ENCODE results near the gene CR1L. TPM values are rescaled to one million over a fixed set of nuclear protein-coding genes. Genes with fewer than 3 reads are reported as not detected.
A peak's percentile ranks its signal among the peaks of the same experiment; 100 is the strongest.
"Not testable (repeated sequence)": the region's sequence is repeated elsewhere in the genome, so short reads cannot be mapped to it uniquely, and the experiment has no call there.

The CR1L gene
- total and polyA plus RNA-seq, 2 donors, result 0.46 to 0.85 TPM

DNA sequence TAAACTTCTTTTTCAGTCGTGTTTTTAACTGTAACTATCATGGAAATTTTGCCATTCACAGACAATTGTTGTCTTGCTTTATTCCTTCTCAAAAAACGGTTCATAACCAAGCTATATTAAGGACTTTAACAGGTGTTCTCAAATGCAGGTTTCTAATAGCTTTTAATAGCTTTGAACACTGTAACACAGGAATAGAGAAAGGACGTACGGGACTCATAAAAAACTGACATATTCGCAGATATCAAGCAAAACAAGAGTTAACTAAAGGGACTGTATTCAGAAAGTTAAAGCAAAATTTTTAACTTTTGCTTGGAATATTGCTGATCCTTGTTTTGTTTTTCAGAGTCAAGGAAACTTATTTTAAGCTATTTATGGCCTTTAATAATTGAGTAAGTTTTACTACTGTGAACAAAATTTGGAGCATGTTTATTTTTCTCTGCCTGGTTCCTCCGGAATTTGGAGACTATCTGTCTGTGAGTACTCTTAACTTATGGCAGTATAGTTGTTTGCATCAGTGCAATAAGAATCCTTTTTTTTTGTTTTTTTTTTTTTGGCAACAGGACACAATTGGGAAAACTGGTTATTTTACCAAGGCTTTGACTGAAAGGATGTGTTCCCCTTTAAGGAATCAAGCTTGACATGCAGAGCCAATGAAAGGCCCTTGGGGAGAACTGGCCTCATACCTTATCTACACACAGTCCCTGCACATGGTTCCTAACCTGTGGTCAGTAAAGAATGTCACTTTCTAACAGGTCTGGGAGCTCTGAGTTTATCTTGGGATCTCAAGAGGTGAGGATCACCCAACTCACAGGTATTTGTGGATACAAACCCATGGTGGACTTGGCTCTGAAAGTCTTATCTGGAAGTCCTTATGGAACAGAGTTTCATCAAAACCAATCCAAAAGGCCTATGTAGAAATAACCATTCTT, 101.2 kb downstream of the CR1L start:
- Histone ChIP-seq H3K9me3 (ENCODE audit: control insufficient read depth in 2 of 2, insufficient read depth in 1 of 2, low read length in 1 of 2) (no peaks in the 10 kb centered on the region), H3K4me1 (ENCODE audit: control insufficient read depth in 2 of 2, insufficient read depth in 2 of 2, low read length in 2 of 2) (peaks cover 7 to 19% of the 10 kb centered on the region in 2 donors), H3K27me3 (ENCODE audit: control insufficient read depth in 2 of 2, insufficient read depth in 1 of 2, low read length in 1 of 2) (no peaks in the 10 kb centered on the region), H3K36me3 (ENCODE audit: control insufficient read depth in 2 of 2, insufficient read depth in 2 of 2, low read length in 1 of 2) (no peaks in the 10 kb centered on the region), H3K27ac (ENCODE audit: low read depth in 1 of 2, low read length in 1 of 2) (no peak overlapping the region), H3K4me3 (ENCODE audit: low read length in 2 of 2) (no peak overlapping the region)
- DNase-seq (ENCODE audit: low read depth in 6 of 9, low spot score in 9 of 9), result no peak
- 97% methylated on average over 6 of the region's 6 CpGs for WGBS

DNA sequence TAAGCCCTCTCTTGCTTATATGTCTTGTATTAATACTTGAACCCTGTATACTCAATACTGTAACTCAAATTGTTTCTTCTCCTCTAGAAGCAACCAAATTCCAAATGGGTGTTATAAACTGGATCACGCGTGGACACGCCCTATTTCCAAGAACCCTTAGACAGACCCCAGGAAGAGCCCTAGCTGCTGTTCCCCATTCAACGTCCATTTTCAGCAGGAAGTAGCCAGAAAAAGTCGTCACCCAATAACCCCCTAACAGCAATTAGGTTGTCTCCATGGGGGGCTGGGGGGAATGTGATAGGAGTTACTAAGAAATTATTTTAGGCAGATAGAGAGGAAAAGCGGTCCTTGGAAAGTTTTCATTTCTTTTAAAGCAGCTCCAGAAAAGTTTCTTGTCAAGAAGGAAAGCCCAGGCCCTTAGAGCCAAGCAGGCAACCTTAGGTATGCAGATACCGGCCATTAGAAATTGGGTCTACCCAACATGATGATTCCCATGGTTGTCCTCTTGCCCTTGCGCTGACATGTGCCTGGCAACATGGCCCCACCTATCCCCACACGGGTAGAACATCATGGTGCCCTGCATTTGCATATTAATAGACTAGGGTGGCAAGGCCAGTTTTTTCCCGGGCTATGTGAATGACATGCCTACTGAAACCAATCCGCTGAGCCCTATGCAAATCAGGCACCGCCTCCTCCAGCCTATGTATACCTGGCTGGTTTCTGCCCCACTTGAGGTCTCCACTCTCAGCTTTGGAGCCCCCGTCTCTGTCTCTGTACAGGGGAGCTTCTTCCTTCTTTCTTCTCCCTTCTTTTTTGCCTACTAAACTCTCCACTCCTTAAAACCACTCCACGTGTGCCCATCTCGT, 102.9 kb downstream of the CR1L start:
- Histone ChIP-seq H3K9me3 (ENCODE audit: control insufficient read depth in 2 of 2, insufficient read depth in 1 of 2, low read length in 1 of 2) (peaks cover 1 to 4% of the 10 kb centered on the region in 2 donors), H3K27ac (ENCODE audit: low read depth in 1 of 2, low read length in 1 of 2) (no peak overlapping the region), H3K36me3 (ENCODE audit: control insufficient read depth in 2 of 2, insufficient read depth in 2 of 2, low read length in 1 of 2) (no peaks in the 10 kb centered on the region), H3K27me3 (ENCODE audit: control insufficient read depth in 2 of 2, insufficient read depth in 1 of 2, low read length in 1 of 2) (no peaks in the 10 kb centered on the region), H3K4me1 (ENCODE audit: control insufficient read depth in 2 of 2, insufficient read depth in 2 of 2, low read length in 2 of 2) (peaks cover 9 to 25% of the 10 kb centered on the region in 2 donors), H3K4me3 (ENCODE audit: low read length in 2 of 2) (no peak overlapping the region)
- 98% methylated on average over 15 of the region's 15 CpGs for WGBS
- DNase-seq (ENCODE audit: low read depth in 6 of 9, low spot score in 9 of 9), result no peak

DNA sequence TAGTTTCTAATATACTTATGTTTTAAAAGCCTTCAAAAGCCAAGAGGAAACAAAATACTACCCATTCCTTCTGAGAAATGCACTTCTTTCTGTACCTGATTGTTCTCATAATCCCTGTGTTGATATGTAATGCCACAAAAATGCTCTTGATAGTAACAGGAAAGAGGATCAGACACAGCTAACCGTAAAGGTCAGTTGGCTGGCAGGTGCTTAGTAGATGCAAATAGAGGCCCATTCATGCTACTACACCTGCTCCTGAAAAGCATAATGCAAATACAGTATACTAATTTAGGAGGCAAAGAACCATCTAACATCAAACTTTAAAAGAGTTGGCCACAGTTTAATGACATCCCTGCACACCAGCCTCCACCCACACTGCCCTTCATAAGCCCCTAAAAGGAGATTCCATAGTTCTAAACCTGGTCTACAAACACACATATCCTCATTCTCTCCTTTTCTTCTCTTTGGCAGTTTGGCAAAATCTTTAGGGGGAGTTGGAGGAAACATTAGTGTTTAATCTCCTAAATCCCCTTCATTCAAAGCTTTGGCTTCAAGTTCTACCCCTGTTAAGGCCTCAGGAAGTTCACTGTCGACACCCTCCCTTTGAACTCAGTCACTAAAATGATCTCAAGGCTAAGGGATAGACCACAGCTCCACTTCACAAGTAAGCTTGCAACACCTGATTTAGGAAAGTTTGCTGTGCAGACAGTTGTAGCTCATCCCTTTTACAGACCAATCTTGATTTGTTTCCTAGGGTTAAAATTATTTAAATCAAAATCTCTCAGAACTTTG, 104.0 kb downstream of the CR1L start:
- peaks cover 14 to 34% of the 10 kb centered on the region in 2 donors for H3K4me1 ChIP-seq (ENCODE audit: control insufficient read depth in 2 of 2, insufficient read depth in 2 of 2, low read length in 2 of 2)
- no peaks in the 10 kb centered on the region for H3K36me3 ChIP-seq (ENCODE audit: control insufficient read depth in 2 of 2, insufficient read depth in 2 of 2, low read length in 1 of 2)
- 29% methylated on average over 2 of the region's 2 CpGs for WGBS
- peaks cover 1 to 4% of the 10 kb centered on the region in 2 donors for H3K9me3 ChIP-seq (ENCODE audit: control insufficient read depth in 2 of 2, insufficient read depth in 1 of 2, low read length in 1 of 2)
- DNase-seq (ENCODE audit: low read depth in 6 of 9, low spot score in 9 of 9), result peak in 6 of 9 donors; percentile 37 to 81 (median 56)
- H3K27ac ChIP-seq (ENCODE audit: low read depth in 1 of 2, low read length in 1 of 2), result peak overlapping the region in 1 of 2 donors; percentile 43
- no peak overlapping the region for H3K4me3 ChIP-seq (ENCODE audit: low read length in 2 of 2)
- no peaks in the 10 kb centered on the region for H3K27me3 ChIP-seq (ENCODE audit: control insufficient read depth in 2 of 2, insufficient read depth in 1 of 2, low read length in 1 of 2)

DNA sequence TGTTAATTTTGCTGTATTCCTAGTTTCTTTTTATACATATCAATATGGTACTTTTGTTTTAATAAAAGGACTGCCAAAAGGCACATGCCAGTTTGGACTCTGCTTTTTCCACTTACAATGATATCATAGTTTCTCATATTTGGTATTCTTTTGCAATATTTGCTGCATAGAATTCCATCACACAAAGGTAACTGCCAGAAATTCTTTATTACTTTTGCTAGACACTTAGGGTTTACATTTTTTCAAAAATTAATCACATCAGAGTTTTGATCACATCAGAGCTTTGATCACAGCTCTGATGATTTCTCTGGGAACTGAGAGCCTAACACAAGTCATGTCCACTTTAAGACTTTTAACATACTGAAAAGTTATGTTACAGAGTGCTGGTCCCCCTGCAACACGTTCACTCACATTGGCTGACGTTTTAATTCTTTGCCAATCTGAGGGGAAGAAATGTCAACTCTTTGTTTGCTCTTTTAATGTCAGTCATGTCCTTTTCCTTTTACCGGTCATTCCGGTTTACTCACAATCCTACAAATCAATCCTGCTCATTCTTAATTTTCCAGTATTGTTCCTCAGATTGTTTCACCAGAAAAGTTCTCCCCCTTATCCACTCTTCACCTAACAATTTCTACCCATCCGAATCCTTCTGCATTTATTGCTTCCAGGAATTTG, 105.8 kb downstream of the CR1L start:
- 93% methylated on average over 5 of the region's 5 CpGs for WGBS
- DNase-seq (ENCODE audit: low read depth in 6 of 9, low spot score in 9 of 9), result no peak
- Histone ChIP-seq H3K4me1 (ENCODE audit: control insufficient read depth in 2 of 2, insufficient read depth in 2 of 2, low read length in 2 of 2) (peaks cover 14 to 40% of the 10 kb centered on the region in 2 donors), H3K36me3 (ENCODE audit: control insufficient read depth in 2 of 2, insufficient read depth in 2 of 2, low read length in 1 of 2) (no peaks in the 10 kb centered on the region), H3K27ac (ENCODE audit: low read depth in 1 of 2, low read length in 1 of 2) (peak overlapping the region in 1 of 2 donors; percentile 80), H3K27me3 (ENCODE audit: control insufficient read depth in 2 of 2, insufficient read depth in 1 of 2, low read length in 1 of 2) (no peaks in the 10 kb centered on the region), H3K4me3 (ENCODE audit: low read length in 2 of 2) (peak overlapping the region in 1 of 2 donors; percentile 93), H3K9me3 (ENCODE audit: control insufficient read depth in 2 of 2, insufficient read depth in 1 of 2, low read length in 1 of 2) (peaks cover 1 to 4% of the 10 kb centered on the region in 2 donors)

DNA sequence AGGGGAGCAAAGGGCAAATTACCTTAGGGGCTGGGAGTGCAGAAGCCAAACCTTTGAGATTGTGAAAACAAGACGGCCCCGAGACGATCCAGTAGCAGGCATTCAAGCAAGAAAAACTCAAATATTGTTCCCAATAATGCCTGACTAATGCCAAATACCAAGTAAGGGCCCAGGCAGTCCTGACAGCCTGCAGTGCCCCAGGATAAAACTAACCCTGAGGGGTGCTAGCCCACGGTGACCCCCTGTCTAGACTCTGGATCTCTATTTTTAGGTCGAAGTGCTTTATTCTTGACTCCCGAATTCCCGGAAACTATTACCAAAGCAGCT, 106.5 kb downstream of the CR1L start:
- Histone ChIP-seq H3K27ac (ENCODE audit: low read depth in 1 of 2, low read length in 1 of 2) (peak overlapping the region; percentile 80 to 91), H3K4me1 (ENCODE audit: control insufficient read depth in 2 of 2, insufficient read depth in 2 of 2, low read length in 2 of 2) (peaks cover 14 to 40% of the 10 kb centered on the region in 2 donors), H3K4me3 (ENCODE audit: low read length in 2 of 2) (peak overlapping the region; percentile 93)
- not testable (repeated sequence) for H3K27me3 ChIP-seq (ENCODE audit: control insufficient read depth in 2 of 2, insufficient read depth in 1 of 2, low read length in 1 of 2); H3K36me3 ChIP-seq (ENCODE audit: control insufficient read depth in 2 of 2, insufficient read depth in 2 of 2, low read length in 1 of 2); DNase-seq (ENCODE audit: low read depth in 6 of 9, low spot score in 9 of 9); H3K9me3 ChIP-seq (ENCODE audit: control insufficient read depth in 2 of 2, insufficient read depth in 1 of 2, low read length in 1 of 2)
- WGBS, result 40% methylated on average over 7 of the region's 7 CpGs

DNA sequence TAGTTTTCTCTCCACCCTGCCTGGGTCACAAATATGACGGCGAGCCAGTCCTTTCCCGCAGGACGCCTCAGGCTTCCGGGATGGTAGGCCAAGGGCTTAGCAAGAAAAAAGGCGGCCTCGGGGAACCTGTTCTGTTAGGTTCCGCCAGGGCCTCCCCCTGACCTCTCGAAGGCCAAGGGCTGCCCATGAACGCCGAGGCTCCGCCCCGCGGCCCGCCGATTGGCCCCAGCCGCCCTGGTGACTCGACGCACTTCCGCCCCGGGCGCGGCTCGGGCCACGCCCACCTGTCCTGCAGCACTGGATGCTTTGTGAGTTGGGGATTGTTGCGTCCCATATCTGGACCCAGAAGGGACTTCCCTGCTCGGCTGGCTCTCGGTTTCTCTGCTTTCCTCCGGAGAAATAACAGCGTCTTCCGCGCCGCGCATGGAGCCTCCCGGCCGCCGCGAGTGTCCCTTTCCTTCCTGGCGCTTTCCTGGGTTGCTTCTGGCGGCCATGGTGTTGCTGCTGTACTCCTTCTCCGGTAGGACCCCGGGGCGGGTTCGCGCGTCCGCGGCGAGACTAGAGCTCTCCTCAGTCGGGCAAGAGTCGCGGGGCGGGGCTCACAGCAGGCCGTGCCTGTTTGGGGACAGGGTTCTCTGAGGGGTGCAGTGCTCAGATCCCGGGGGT, 107.0 kb downstream of the CR1L start, which contains the start of gene CD46:
Gene CD46, plus strand, starts transcription at position 265 of the 666 bp plus-strand sequence. Its CDS starts 159 bp downstream, at position 424.
- Histone ChIP-seq H3K4me1 (ENCODE audit: control insufficient read depth in 2 of 2, insufficient read depth in 2 of 2, low read length in 2 of 2) (peaks cover 14 to 40% of the 10 kb centered on the region in 2 donors), H3K27me3 (ENCODE audit: control insufficient read depth in 2 of 2, insufficient read depth in 1 of 2, low read length in 1 of 2) (no peaks in the 10 kb centered on the region), H3K4me3 (ENCODE audit: low read length in 2 of 2) (peak within 1 kb of the TSS; percentile 93), H3K36me3 (ENCODE audit: control insufficient read depth in 2 of 2, insufficient read depth in 2 of 2, low read length in 1 of 2) (no peaks in the 10 kb centered on the region), H3K27ac (ENCODE audit: low read depth in 1 of 2, low read length in 1 of 2) (peak within 1 kb of the TSS; percentile 80 to 91), H3K9me3 (ENCODE audit: control insufficient read depth in 2 of 2, insufficient read depth in 1 of 2, low read length in 1 of 2) (peaks cover 1 to 4% of the 10 kb centered on the region in 2 donors)
- peak; percentile 75 to 95 (median 89) for DNase-seq (ENCODE audit: low read depth in 6 of 9, low spot score in 9 of 9)
- under 1% methylated on average over 55 of the region's 55 CpGs for WGBS

DNA sequence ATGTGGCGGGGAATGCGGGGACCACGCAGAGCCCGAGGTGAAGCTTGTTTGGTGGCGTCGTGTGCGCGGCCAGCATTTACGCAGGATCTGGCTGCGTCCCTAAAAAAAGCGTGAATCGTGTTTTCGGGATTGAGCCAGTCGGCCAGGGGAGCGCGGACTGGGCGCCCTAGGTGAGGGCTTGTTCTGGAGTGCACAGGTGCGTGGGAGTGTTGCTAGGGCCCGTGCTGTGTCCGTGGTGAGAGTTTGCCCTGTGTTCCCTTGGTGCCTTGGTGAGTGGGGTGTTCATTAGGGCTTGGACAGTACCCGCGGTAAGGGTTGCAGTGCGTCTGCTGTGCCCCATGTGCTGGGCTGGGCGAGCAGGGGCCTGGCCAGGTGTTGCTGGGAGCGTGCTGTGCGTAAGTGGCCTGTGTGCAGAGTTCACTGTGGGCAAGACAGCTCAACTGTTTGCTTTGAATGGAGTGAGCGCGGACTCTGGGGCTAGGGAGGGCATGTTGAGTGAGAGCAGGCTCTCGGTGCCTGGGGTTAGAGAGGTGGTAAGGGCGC, 107.6 kb downstream of the CR1L start:
- Histone ChIP-seq H3K4me3 (ENCODE audit: low read length in 2 of 2) (peak overlapping the region; percentile 93), H3K9me3 (ENCODE audit: control insufficient read depth in 2 of 2, insufficient read depth in 1 of 2, low read length in 1 of 2) (peaks cover 1 to 4% of the 10 kb centered on the region in 2 donors), H3K27me3 (ENCODE audit: control insufficient read depth in 2 of 2, insufficient read depth in 1 of 2, low read length in 1 of 2) (no peaks in the 10 kb centered on the region), H3K27ac (ENCODE audit: low read depth in 1 of 2, low read length in 1 of 2) (peak overlapping the region; percentile 80 to 91), H3K36me3 (ENCODE audit: control insufficient read depth in 2 of 2, insufficient read depth in 2 of 2, low read length in 1 of 2) (peaks cover 0 to 3% of the 10 kb centered on the region in 2 donors), H3K4me1 (ENCODE audit: control insufficient read depth in 2 of 2, insufficient read depth in 2 of 2, low read length in 2 of 2) (peaks cover 14 to 40% of the 10 kb centered on the region in 2 donors)
- 1% methylated on average over 30 of the region's 30 CpGs for WGBS
- DNase-seq (ENCODE audit: low read depth in 6 of 9, low spot score in 9 of 9), result peak in 4 of 9 donors; percentile 8 to 37 (median 22)
